HG02943 (cell line): ENCODE data around the gene CAMK1D.
"Not testable (repeated sequence)": the region's sequence is repeated elsewhere in the genome, so short reads cannot be mapped to it uniquely, and the experiment has no call there.

Experiments used
- ATAC-seq: cut with Tn5 transposase; IDR thresholded peaks from one replicate; pipeline ENCODE4 v1.9.1; 2021; ENCODE audit warnings: mild to moderate bottlenecking, low read depth, moderate library complexity; ENCODE audit not compliant: unreplicated experiment

The CAMK1D gene

GRCh38 chr10:12707461-12708185 lies 358.3 kb downstream of the CAMK1D start:
- ATAC-seq, result no peak

DNA sequence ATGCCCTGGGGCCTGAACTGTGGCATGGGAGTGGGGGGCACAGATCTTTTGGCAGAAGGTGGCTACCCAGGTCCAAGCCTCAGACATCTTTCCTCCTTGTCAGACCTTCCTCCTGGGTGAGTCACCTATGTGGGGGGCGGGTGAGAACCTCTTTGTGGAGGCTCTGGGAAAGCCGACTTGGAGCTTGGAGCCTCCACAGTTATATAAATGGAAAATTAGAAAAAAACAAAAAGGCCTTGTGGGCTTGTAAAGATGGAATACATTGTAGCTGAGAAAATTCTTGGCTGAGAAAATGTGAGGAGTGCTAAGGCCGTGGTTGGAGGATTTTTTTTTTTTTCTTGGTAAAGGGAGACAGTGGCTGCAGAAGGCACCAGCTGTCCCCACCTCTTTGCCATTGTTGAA lies 359.7 kb downstream of the CAMK1D start:
- no peak for ATAC-seq

DNA sequence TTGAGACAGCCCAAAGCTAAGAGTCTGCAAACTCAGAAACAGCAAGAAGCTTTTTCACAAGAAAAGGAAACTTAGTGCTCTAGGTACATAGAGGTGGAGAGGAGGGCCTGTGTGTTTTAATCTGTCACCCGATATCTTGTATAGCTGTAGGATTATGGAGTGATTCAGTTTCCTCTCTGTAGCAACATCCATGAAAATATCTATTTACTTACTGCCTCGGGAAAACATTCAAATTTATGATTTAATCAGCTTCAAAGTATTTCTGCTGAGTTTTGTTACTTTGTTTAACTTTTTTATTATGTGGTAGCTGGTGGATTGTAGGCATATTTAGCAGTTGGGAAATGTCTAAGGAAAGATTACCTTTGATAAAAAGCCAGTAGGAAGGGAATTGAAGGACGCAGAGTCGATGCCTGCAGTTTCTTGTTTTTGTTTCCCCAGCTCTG lies 360.2 kb downstream of the CAMK1D start:
- no peak for ATAC-seq

DNA sequence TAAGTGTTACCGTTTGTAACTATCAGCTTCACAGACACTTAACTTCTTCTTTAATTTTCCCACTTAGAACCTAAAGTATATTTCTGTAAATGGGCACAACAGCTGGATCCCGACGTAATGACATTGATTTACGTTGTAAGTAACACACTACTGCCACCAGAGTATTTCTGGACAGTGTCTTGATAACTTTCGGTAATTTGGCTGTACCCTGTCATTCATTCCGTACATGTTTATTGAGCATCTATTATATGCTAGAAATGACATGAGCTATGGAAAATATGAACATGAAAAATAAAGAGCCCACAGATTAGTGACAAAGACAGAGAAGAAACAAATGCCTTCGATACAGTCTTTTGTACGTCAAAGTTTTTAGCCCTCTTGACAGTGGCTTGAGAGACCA lies 360.8 kb downstream of the CAMK1D start:
- no peak for ATAC-seq

DNA sequence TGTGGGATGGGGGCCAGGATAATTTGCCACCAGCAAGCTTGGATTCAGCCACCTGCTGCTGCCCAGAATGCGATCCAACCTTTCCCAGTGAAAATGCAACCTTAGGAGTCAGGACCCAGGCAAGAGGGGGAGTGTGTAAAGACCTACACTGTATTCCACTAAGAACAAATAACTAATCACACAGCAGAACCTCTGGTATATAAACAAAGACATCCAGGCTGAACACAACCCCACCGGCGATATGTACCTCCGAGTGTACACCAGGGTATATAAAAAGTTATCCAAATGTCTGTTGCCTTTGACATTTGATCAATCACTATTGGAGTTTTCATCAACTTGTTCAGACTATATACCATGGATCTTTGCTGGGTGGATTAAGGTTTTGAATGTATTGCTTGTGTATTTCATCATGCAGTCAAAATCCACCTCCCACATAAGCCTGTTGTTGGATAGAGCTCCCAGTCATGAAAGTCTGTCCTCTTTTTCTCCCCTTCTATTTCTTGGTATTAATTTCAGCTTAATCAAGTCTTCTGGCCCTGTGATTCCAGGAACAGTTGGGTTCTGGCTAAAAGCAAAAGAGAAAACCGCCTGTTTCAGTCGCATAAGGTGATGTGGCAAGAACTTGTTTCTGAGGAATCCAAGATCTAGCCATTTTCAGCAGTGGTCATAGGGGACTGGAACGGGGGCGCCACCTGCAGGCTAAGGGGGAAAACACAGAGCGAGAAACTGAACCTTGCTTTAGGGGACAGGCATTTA lies 361.4 kb downstream of the CAMK1D start:
- ATAC-seq, result no peak

DNA sequence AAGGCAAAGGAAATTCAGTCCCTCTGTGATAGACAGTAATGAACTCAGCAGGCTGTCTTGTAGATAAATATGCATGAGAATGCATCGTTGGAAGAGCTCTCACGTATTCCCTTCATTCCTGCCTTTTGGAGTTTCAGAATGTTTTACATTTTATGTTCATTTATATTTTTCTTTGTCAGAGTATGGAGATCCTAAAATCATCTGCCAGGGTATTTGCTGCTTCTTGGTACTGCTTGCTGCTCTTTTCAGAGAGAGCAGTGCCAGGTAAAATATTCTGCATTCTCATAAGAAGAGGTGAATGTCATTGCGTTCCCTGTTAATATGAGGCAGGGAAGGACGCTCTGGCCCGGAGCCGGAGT lies 362.0 kb downstream of the CAMK1D start:
- ATAC-seq, result no peak

- ATAC-seq, result no peak
Observed at GRCh38 chr10:12712293-12712983, 363.1 kb downstream of the CAMK1D start.

- not testable (repeated sequence) for ATAC-seq
Observed at GRCh38 chr10:12712984-12713316, 363.6 kb downstream of the CAMK1D start.

- ATAC-seq, result no peak
Observed at GRCh38 chr10:12716042-12716441, 366.7 kb downstream of the CAMK1D start.

DNA sequence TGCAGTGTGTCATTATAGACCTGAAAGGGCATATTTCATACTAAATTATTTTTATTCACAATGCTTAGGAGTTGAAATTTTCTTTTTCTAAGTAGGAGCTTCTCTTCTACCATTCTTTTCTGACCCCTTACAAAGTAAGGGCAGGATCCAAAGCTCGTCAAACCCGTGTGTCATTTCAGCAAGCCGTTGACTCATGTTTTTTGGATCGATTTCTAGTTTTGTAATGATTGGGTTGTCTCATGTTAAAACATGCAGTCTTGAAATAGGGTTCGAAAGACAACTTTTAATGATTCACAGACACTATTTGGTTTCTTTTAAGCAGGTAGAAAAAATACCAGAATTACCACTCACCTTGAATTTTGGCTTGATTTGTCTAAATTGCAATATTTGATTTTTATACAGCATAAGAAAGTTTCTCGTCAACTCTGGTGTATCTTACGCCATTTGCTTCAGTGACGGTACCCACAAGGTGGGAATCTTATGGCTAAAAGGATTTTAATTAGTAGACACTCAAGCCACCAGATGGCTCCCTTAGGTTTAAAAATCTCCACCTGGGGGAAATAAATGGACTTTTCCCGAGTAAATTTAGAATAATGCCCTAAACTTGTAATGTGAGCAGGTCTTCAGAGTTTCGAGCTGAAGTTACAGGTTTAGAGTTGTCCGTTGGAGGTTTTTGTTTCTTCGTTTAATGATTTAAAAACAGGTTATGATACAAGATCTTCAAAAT lies 368.8 kb downstream of the CAMK1D start:
- ATAC-seq, result no peak

- ATAC-seq, result no peak
Observed at GRCh38 chr10:12719365-12719764, 370.0 kb downstream of the CAMK1D start.

GRCh38 chr10:12720217-12720981 lies 371.1 kb downstream of the CAMK1D start:
- no peak for ATAC-seq

DNA sequence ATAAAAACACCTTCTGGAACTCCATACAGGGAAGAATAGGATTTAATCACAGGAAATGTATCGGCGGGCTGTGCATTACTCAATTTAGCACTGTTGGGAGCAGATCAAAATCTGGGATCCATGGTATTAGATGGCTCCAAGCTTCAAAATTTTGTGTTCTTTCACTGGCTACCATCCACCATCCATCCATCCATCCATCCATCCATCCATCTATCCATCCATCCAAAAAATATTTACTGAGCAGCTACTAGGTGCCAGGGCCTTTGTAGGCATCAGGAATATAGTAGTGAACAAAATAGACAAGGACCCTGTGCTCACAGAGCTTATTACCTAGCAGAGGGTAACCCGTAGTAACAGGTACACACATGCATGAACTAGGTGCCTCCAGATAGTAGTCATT lies 372.0 kb downstream of the CAMK1D start:
- ATAC-seq, result no peak

GRCh38 chr10:12723220-12723619 lies 373.9 kb downstream of the CAMK1D start:
- ATAC-seq, result no peak

- ATAC-seq, result no peak
Observed at GRCh38 chr10:12724807-12725579, 375.6 kb downstream of the CAMK1D start.

GRCh38 chr10:12725580-12725888 lies 376.2 kb downstream of the CAMK1D start:
- not testable (repeated sequence) for ATAC-seq

DNA sequence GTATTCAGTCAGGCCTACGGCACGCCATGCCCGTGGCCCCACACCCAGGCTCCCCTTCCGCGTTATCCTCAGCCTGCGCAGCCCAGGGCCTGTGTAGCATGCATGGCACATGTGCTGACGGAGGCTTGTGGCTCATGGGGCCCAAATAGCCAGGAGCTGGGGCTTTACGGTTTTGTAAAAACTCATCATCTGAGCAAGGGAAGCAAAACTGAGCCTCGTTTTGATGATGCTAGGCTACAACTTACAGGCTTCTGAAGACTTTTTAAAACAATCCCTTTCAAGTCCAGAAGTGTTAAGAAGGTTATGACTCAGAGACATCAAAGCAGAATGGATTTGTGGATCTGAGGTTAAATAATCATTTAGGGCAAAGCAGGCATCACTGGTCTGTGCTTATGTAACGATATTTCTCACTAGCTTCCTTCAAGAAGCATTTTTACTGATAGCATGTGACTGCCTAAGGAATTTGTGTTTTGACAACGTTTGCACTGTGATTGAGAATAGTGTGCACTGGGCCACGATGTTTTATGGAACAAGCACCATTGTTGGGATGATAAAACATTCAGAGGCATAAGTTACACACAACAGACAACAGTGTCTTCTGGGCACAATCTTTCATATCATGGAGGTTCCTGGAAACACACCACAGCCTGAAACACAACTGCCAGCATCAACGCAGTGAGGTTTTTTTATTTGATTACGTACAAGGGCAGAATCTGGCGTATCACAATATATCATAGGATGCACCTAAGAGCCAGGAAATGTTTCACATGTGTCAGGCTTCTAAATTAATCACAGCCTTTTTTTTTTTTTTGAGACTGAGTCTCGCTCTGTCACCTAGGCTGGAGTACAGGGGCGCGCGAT lies 377.9 kb downstream of the CAMK1D start:
- no peak for ATAC-seq

DNA sequence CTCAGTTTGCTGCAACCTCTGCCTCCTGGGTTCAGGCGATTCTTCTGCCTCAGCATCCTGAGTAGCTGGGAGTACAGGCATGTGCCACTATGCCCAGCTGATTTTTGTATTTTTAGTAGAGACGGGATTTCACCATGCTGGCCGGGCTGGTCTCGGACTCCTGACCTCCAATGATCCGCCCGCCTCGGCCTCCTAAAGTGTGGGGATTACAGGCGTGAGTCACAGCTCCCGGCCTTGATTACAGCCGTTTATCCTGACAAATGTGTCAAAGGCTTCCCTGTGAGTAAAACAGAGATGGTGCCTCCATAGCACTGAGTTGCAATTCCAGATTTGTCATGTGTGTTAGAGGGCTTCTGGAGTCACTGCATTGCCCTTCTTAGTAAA lies 378.5 kb downstream of the CAMK1D start:
- no peak for ATAC-seq

GRCh38 chr10:12728494-12728893 lies 379.1 kb downstream of the CAMK1D start:
- ATAC-seq, result no peak
